ENCODE measurements around the gene PCK2. TPM values are rescaled to one million over a fixed set of nuclear protein-coding genes. Genes with fewer than 3 reads are reported as not detected.

The PCK2 gene
- total and polyA plus RNA-seq, 2 of the 13 experiments (the other 11 are each of a cell fraction or from before 2014, with no cell fraction given) = 129 to 272 TPM

DNA sequence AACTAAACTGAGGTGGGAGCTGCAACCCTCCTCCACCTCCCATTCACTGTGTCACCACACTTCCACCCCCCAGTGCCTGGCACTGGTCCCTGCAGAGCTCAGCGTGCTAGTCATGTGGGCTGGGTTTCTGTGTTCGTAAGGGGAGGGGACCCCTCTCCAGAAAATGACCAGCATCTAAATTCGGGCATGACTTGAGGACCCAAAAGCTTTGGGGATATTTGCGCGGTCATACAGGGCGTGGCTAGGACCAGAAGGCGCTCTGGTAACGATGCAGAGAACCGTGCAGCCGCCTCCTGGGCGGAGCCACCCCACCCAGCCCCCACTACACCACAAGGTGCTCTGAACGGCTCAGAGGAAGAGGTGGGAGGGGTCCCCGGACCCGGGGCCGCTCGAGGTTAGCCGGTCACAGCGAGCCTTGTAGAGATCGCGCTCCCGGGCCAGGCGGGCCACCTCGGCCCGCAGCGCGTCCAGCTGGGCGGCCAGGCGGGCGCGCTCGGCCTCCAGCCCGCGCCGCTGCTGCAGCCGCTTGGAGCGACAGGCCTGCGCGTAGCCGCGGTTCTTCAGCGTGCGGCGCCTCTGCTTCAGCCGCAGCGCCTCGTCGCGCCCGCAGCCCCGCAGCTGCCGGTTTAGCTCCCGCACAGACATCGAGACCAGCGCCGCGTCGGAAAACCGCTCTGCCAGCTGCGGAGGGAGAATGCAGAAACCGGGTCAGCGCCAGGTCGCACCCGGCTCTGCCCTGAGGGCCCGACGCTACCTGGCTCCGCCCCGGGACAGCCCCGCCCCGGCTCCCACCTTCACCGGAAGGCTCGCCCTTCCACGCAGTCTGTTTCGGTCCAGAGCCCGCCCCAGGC lies 13.0 kb upstream of the PCK2 start (continued):
- TF ChIP-seq, protein P1, sequence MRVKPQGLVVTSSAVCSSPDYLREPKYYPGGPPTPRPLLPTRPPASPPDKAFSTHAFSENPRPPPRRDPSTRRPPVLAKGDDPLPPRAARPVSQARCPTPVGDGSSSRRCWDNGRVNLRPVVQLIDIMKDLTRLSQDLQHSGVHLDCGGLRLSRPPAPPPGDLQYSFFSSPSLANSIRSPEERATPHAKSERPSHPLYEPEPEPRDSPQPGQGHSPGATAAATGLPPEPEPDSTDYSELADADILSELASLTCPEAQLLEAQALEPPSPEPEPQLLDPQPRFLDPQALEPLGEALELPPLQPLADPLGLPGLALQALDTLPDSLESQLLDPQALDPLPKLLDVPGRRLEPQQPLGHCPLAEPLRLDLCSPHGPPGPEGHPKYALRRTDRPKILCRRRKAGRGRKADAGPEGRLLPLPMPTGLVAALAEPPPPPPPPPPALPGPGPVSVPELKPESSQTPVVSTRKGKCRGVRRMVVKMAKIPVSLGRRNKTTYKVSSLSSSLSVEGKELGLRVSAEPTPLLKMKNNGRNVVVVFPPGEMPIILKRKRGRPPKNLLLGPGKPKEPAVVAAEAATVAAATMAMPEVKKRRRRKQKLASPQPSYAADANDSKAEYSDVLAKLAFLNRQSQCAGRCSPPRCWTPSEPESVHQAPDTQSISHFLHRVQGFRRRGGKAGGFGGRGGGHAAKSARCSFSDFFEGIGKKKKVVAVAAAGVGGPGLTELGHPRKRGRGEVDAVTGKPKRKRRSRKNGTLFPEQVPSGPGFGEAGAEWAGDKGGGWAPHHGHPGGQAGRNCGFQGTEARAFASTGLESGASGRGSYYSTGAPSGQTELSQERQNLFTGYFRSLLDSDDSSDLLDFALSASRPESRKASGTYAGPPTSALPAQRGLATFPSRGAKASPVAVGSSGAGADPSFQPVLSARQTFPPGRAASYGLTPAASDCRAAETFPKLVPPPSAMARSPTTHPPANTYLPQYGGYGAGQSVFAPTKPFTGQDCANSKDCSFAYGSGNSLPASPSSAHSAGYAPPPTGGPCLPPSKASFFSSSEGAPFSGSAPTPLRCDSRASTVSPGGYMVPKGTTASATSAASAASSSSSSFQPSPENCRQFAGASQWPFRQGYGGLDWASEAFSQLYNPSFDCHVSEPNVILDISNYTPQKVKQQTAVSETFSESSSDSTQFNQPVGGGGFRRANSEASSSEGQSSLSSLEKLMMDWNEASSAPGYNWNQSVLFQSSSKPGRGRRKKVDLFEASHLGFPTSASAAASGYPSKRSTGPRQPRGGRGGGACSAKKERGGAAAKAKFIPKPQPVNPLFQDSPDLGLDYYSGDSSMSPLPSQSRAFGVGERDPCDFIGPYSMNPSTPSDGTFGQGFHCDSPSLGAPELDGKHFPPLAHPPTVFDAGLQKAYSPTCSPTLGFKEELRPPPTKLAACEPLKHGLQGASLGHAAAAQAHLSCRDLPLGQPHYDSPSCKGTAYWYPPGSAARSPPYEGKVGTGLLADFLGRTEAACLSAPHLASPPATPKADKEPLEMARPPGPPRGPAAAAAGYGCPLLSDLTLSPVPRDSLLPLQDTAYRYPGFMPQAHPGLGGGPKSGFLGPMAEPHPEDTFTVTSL (CRISPR knock-in tag; IDR thresholded peaks at IDR 0.05; ENCODE audit: borderline replicate concordance) = no peak
- TF ChIP-seq, protein P2, sequence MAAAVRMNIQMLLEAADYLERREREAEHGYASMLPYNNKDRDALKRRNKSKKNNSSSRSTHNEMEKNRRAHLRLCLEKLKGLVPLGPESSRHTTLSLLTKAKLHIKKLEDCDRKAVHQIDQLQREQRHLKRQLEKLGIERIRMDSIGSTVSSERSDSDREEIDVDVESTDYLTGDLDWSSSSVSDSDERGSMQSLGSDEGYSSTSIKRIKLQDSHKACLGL (CRISPR knock-in tag; IDR thresholded peaks at IDR 0.05) = peak; percentile 45; the same call in 1 of the 2 replicates
- TF ChIP-seq ZSCAN20 (CRISPR knock-in tag; IDR thresholded peaks at IDR 0.05; ENCODE audit: borderline replicate concordance) = peak; percentile 96; the same call in 1 of the 2 replicates
- TF ChIP-seq GABPB1 (CRISPR knock-in tag; IDR thresholded peaks at IDR 0.05) = peak; percentile 88
- peak; percentile 65; the same call in 1 of the 2 replicates for TF ChIP-seq ZNF510 (CRISPR knock-in tag; IDR thresholded peaks at IDR 0.05; ENCODE audit: low read depth)
- TF ChIP-seq, protein P3, sequence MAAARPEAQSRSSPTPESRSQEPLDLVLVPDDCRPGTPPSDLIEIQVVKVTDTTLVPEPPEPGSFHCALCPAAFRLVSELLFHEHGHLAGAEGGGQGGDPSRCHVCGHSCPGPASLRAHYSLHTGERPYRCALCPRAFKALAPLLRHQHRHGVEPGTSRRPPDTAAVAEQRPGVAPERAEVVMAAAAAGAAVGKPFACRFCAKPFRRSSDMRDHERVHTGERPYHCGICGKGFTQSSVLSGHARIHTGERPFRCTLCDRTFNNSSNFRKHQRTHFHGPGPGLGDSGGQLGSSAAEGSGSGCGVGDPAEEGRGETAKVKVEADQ (CRISPR knock-in tag; IDR thresholded peaks at IDR 0.05; ENCODE audit: borderline replicate concordance) = peak; percentile 62; the same call in 1 of the 2 replicates
- TF ChIP-seq ZNF564 (CRISPR knock-in tag; IDR thresholded peaks at IDR 0.05) = peak; percentile 89; the same call in 1 of the 2 replicates
- peak; percentile 55; the same call in 1 of the 2 replicates for TF ChIP-seq TSC22D2 (CRISPR knock-in tag; IDR thresholded peaks at IDR 0.05; ENCODE audit: borderline replicate concordance)
- peak; percentile 30; the same call in 1 of the 2 replicates for TF ChIP-seq POLR2AphosphoS5 (IDR thresholded peaks at IDR 0.05; ENCODE audit: low read depth, low read length)
- TF ChIP-seq SOX6 (IDR thresholded peaks at IDR 0.05) = no peak
- 0 out of 2 replicates have a peak, but pooled peaks have one; percentile 17 for TF ChIP-seq SOX6 (CRISPR knock-in tag; IDR thresholded peaks at IDR 0.05)
- TF ChIP-seq, protein P4, sequence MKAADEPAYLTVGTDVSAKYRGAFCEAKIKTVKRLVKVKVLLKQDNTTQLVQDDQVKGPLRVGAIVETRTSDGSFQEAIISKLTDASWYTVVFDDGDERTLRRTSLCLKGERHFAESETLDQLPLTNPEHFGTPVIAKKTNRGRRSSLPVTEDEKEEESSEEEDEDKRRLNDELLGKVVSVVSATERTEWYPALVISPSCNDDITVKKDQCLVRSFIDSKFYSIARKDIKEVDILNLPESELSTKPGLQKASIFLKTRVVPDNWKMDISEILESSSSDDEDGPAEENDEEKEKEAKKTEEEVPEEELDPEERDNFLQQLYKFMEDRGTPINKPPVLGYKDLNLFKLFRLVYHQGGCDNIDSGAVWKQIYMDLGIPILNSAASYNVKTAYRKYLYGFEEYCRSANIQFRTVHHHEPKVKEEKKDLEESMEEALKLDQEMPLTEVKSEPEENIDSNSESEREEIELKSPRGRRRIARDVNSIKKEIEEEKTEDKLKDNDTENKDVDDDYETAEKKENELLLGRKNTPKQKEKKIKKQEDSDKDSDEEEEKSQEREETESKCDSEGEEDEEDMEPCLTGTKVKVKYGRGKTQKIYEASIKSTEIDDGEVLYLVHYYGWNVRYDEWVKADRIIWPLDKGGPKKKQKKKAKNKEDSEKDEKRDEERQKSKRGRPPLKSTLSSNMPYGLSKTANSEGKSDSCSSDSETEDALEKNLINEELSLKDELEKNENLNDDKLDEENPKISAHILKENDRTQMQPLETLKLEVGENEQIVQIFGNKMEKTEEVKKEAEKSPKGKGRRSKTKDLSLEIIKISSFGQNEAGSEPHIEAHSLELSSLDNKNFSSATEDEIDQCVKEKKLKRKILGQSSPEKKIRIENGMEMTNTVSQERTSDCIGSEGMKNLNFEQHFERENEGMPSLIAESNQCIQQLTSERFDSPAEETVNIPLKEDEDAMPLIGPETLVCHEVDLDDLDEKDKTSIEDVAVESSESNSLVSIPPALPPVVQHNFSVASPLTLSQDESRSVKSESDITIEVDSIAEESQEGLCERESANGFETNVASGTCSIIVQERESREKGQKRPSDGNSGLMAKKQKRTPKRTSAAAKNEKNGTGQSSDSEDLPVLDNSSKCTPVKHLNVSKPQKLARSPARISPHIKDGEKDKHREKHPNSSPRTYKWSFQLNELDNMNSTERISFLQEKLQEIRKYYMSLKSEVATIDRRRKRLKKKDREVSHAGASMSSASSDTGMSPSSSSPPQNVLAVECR (CRISPR knock-in tag; IDR thresholded peaks at IDR 0.05; ENCODE audit: borderline replicate concordance) = peak; percentile 65; the same call in 1 of the 2 replicates
- TF ChIP-seq ZNF292 (CRISPR knock-in tag; IDR thresholded peaks at IDR 0.05; ENCODE audit: borderline replicate concordance, low read depth) = peak; percentile 48; the same call in 1 of the 2 replicates
- peak; percentile 29; the same call in 1 of the 2 replicates for TF ChIP-seq ZNF839 (CRISPR knock-in tag; IDR thresholded peaks at IDR 0.05; ENCODE audit: borderline replicate concordance)
- TF ChIP-seq ZNF768 (CRISPR knock-in tag; IDR thresholded peaks at IDR 0.05) = peak; percentile 89
- TF ChIP-seq GTF2F1 (IDR thresholded peaks at IDR 0.05; ENCODE audit: low read length) = no peak
- TF ChIP-seq SIN3A (IDR thresholded peaks at IDR 0.05; ENCODE audit: borderline replicate concordance, low read depth, low read length) = peak; percentile 25; the same call in 1 of the 2 replicates
